Activated CD8-positive, alpha-beta memory T cell treated with anti-CD3 and anti-CD28 coated beads for 24 hours (primary cell): Measurements from ENCODE around the gene PPDPF.
"Not testable (repeated sequence)": the region's sequence is repeated elsewhere in the genome, so short reads cannot be mapped to it uniquely, and the experiment has no call there.

ENCODE experiments used
- DNase-seq: peaks from one replicate; pipeline ENCODE4 v3.0.0-alpha.2; 2020

PPDPF gene

GRCh38 chr20:63520504-63520933 is at the start of gene PPDPF:
Gene PPDPF, plus strand, starts transcription at chr20:63520765. Its CDS starts 544 bp downstream, at chr20:63521309.
- peak; percentile 94 for DNase-seq

- no peak for DNase-seq
Observed at GRCh38 chr20:63471002-63471716, 49.4 kb upstream of the PPDPF start.

GRCh38 chr20:63471717-63471980 is 48.9 kb upstream of the PPDPF start:
- DNase-seq = no peak

GRCh38 chr20:63471981-63472831 is 48.4 kb upstream of the PPDPF start, which contains the start of gene KCNQ2:
Gene KCNQ2, minus strand, starts transcription at chr20:63472655. Its CDS starts 192 bp downstream, at chr20:63472463.
- DNase-seq = no peak

- DNase-seq = no peak
Observed at GRCh38 chr20:63472862-63473390, 47.6 kb upstream of the PPDPF start.

GRCh38 chr20:63473555-63474449 is 46.8 kb upstream of the PPDPF start:
- DNase-seq = no peak

- no peak for DNase-seq
Observed at GRCh38 chr20:63475209-63475608, 45.4 kb upstream of the PPDPF start.

- DNase-seq = no peak
Observed at GRCh38 chr20:63477061-63477616, 43.4 kb upstream of the PPDPF start.

- DNase-seq = no peak
Observed at GRCh38 chr20:63477944-63478343, 42.6 kb upstream of the PPDPF start.

- DNase-seq = no peak
Observed at GRCh38 chr20:63478346-63479302, 41.9 kb upstream of the PPDPF start.

- not testable (repeated sequence) for DNase-seq
Observed at GRCh38 chr20:63479695-63480419, 40.7 kb upstream of the PPDPF start.

GRCh38 chr20:63481503-63481902 is 39.1 kb upstream of the PPDPF start:
- DNase-seq = no peak

GRCh38 chr20:63482021-63482587 is 38.5 kb upstream of the PPDPF start:
- DNase-seq = no peak

GRCh38 chr20:63483834-63484233 is 36.7 kb upstream of the PPDPF start:
- no peak for DNase-seq

GRCh38 chr20:63484236-63484635 is 36.3 kb upstream of the PPDPF start:
- DNase-seq = no peak

- DNase-seq = no peak
Observed at GRCh38 chr20:63484651-63485403, 35.7 kb upstream of the PPDPF start.

- no peak for DNase-seq
Observed at GRCh38 chr20:63486300-63486855, 34.2 kb upstream of the PPDPF start.

GRCh38 chr20:63487116-63487764 is 33.3 kb upstream of the PPDPF start:
- no peak for DNase-seq
